ENCODE results near the gene PAK1.

The PAK1 gene

GRCh38 chr11:77473801-77474683 is at the start of gene PAK1:
Gene PAK1 (minus strand): TSS chr11:77474094. CDS start chr11:77392520, 81,574 bp downstream.
- Histone ChIP-seq H3K36me3 (ENCODE audit: insufficient read depth, low read length) (no peaks in the 10 kb centered on the region), H3K9me3 (ENCODE audit: low read length) (no peaks in the 10 kb centered on the region), H3K4me1 (ENCODE audit: insufficient read depth, low read length) (peaks cover 30% of the 10 kb centered on the region), H2AFZ (ENCODE audit: low read depth, low read length) (peak within 1 kb of the TSS; percentile 36), H3K27me3 (ENCODE audit: insufficient read depth, low read length) (no peaks in the 10 kb centered on the region), H3K4me3 (ENCODE audit: low read length) (peak within 1 kb of the TSS; percentile 61)

GRCh38 chr11:77522215-77522614 is 48.3 kb upstream of the PAK1 start:
- Histone ChIP-seq H3K36me3 (ENCODE audit: insufficient read depth, low read length) (no peaks in the 10 kb centered on the region), H3K4me3 (ENCODE audit: low read length) (no peak overlapping the region), H3K9me3 (ENCODE audit: low read length) (peaks cover 2% of the 10 kb centered on the region), H3K27me3 (ENCODE audit: insufficient read depth, low read length) (no peaks in the 10 kb centered on the region), H2AFZ (ENCODE audit: low read depth, low read length) (no peak overlapping the region), H3K4me1 (ENCODE audit: insufficient read depth, low read length) (peaks cover 10% of the 10 kb centered on the region)

- no peaks in the 10 kb centered on the region for H3K27me3 ChIP-seq (ENCODE audit: insufficient read depth, low read length)
- H3K4me3 ChIP-seq (ENCODE audit: low read length) = no peak overlapping the region
- H2AFZ ChIP-seq (ENCODE audit: low read depth, low read length) = no peak overlapping the region
- no peaks in the 10 kb centered on the region for H3K36me3 ChIP-seq (ENCODE audit: insufficient read depth, low read length)
- H3K4me1 ChIP-seq (ENCODE audit: insufficient read depth, low read length) = no peaks in the 10 kb centered on the region
- peaks cover 2% of the 10 kb centered on the region for H3K9me3 ChIP-seq (ENCODE audit: low read length)
These were observed 46.0 kb upstream of the PAK1 start for GRCh38 chr11:77519847-77520246.

- H3K9me3 ChIP-seq (ENCODE audit: low read length) = peaks cover 2% of the 10 kb centered on the region
- no peak overlapping the region for H3K4me3 ChIP-seq (ENCODE audit: low read length)
- H3K36me3 ChIP-seq (ENCODE audit: insufficient read depth, low read length) = no peaks in the 10 kb centered on the region
- H3K27me3 ChIP-seq (ENCODE audit: insufficient read depth, low read length) = no peaks in the 10 kb centered on the region
- no peaks in the 10 kb centered on the region for H3K4me1 ChIP-seq (ENCODE audit: insufficient read depth, low read length)
- H2AFZ ChIP-seq (ENCODE audit: low read depth, low read length) = no peak overlapping the region
These were observed 44.6 kb upstream of the PAK1 start for GRCh38 chr11:77518471-77518870.

GRCh38 chr11:77517753-77518152 is 43.9 kb upstream of the PAK1 start:
- no peak overlapping the region for H2AFZ ChIP-seq (ENCODE audit: low read depth, low read length)
- H3K27me3 ChIP-seq (ENCODE audit: insufficient read depth, low read length) = no peaks in the 10 kb centered on the region
- H3K36me3 ChIP-seq (ENCODE audit: insufficient read depth, low read length) = no peaks in the 10 kb centered on the region
- peaks cover 2% of the 10 kb centered on the region for H3K9me3 ChIP-seq (ENCODE audit: low read length)
- no peaks in the 10 kb centered on the region for H3K4me1 ChIP-seq (ENCODE audit: insufficient read depth, low read length)
- H3K4me3 ChIP-seq (ENCODE audit: low read length) = no peak overlapping the region

- no peaks in the 10 kb centered on the region for H3K27me3 ChIP-seq (ENCODE audit: insufficient read depth, low read length)
- H3K4me3 ChIP-seq (ENCODE audit: low read length) = no peak overlapping the region
- no peaks in the 10 kb centered on the region for H3K4me1 ChIP-seq (ENCODE audit: insufficient read depth, low read length)
- H3K9me3 ChIP-seq (ENCODE audit: low read length) = peaks cover 2% of the 10 kb centered on the region
- no peak overlapping the region for H2AFZ ChIP-seq (ENCODE audit: low read depth, low read length)
- H3K36me3 ChIP-seq (ENCODE audit: insufficient read depth, low read length) = no peaks in the 10 kb centered on the region
These were observed 43.3 kb upstream of the PAK1 start for GRCh38 chr11:77517226-77517625.

- Histone ChIP-seq H3K4me3 (ENCODE audit: low read length) (no peak overlapping the region), H3K9me3 (ENCODE audit: low read length) (peaks cover 2% of the 10 kb centered on the region), H3K4me1 (ENCODE audit: insufficient read depth, low read length) (peaks cover 4% of the 10 kb centered on the region), H3K36me3 (ENCODE audit: insufficient read depth, low read length) (no peaks in the 10 kb centered on the region), H3K27me3 (ENCODE audit: insufficient read depth, low read length) (no peaks in the 10 kb centered on the region), H2AFZ (ENCODE audit: low read depth, low read length) (no peak overlapping the region)
These were observed 41.6 kb upstream of the PAK1 start for GRCh38 chr11:77515483-77515882.

- Histone ChIP-seq H3K4me3 (ENCODE audit: low read length) (no peak overlapping the region), H3K4me1 (ENCODE audit: insufficient read depth, low read length) (peaks cover 4% of the 10 kb centered on the region), H3K27me3 (ENCODE audit: insufficient read depth, low read length) (no peaks in the 10 kb centered on the region), H2AFZ (ENCODE audit: low read depth, low read length) (no peak overlapping the region), H3K9me3 (ENCODE audit: low read length) (peaks cover 2% of the 10 kb centered on the region), H3K36me3 (ENCODE audit: insufficient read depth, low read length) (no peaks in the 10 kb centered on the region)
These were observed 41.2 kb upstream of the PAK1 start for GRCh38 chr11:77515063-77515462.

- H2AFZ ChIP-seq (ENCODE audit: low read depth, low read length) = no peak overlapping the region
These were observed 38.2 kb upstream of the PAK1 start for GRCh38 chr11:77512092-77512491.

GRCh38 chr11:77510851-77511250 is 37.0 kb upstream of the PAK1 start:
- Histone ChIP-seq H3K36me3 (ENCODE audit: insufficient read depth, low read length) (no peaks in the 10 kb centered on the region), H3K4me3 (ENCODE audit: low read length) (no peak overlapping the region), H3K9me3 (ENCODE audit: low read length) (peaks cover 1% of the 10 kb centered on the region), H3K4me1 (ENCODE audit: insufficient read depth, low read length) (peaks cover 4% of the 10 kb centered on the region), H3K27me3 (ENCODE audit: insufficient read depth, low read length) (no peaks in the 10 kb centered on the region), H2AFZ (ENCODE audit: low read depth, low read length) (no peak overlapping the region)

More at GRCh38 chr11:77512092-77512491, 38.2 kb upstream of the PAK1 start:
- no peaks in the 10 kb centered on the region for H3K27me3 ChIP-seq (ENCODE audit: insufficient read depth, low read length)
- no peak overlapping the region for H3K4me3 ChIP-seq (ENCODE audit: low read length)
- peaks cover 4% of the 10 kb centered on the region for H3K4me1 ChIP-seq (ENCODE audit: insufficient read depth, low read length)
- no peaks in the 10 kb centered on the region for H3K36me3 ChIP-seq (ENCODE audit: insufficient read depth, low read length)
- H3K9me3 ChIP-seq (ENCODE audit: low read length) = peaks cover 1% of the 10 kb centered on the region

GRCh38 chr11:77510095-77510494 is 36.2 kb upstream of the PAK1 start:
- H3K9me3 ChIP-seq (ENCODE audit: low read length) = peaks cover 1% of the 10 kb centered on the region
- H2AFZ ChIP-seq (ENCODE audit: low read depth, low read length) = no peak overlapping the region
- no peaks in the 10 kb centered on the region for H3K27me3 ChIP-seq (ENCODE audit: insufficient read depth, low read length)
- no peaks in the 10 kb centered on the region for H3K36me3 ChIP-seq (ENCODE audit: insufficient read depth, low read length)
- peaks cover 4% of the 10 kb centered on the region for H3K4me1 ChIP-seq (ENCODE audit: insufficient read depth, low read length)
- no peak overlapping the region for H3K4me3 ChIP-seq (ENCODE audit: low read length)

GRCh38 chr11:77508019-77508418 is 34.1 kb upstream of the PAK1 start:
- Histone ChIP-seq H3K27me3 (ENCODE audit: insufficient read depth, low read length) (no peaks in the 10 kb centered on the region), H3K4me3 (ENCODE audit: low read length) (no peak overlapping the region), H2AFZ (ENCODE audit: low read depth, low read length) (no peak overlapping the region), H3K36me3 (ENCODE audit: insufficient read depth, low read length) (no peaks in the 10 kb centered on the region), H3K9me3 (ENCODE audit: low read length) (peaks cover 1% of the 10 kb centered on the region), H3K4me1 (ENCODE audit: insufficient read depth, low read length) (peaks cover 4% of the 10 kb centered on the region)

GRCh38 chr11:77506857-77507256 is 33.0 kb upstream of the PAK1 start:
- H3K9me3 ChIP-seq (ENCODE audit: low read length) = peaks cover 1% of the 10 kb centered on the region
- H3K36me3 ChIP-seq (ENCODE audit: insufficient read depth, low read length) = no peaks in the 10 kb centered on the region
- H3K4me3 ChIP-seq (ENCODE audit: low read length) = no peak overlapping the region
- peaks cover 3% of the 10 kb centered on the region for H3K4me1 ChIP-seq (ENCODE audit: insufficient read depth, low read length)
- H3K27me3 ChIP-seq (ENCODE audit: insufficient read depth, low read length) = no peaks in the 10 kb centered on the region
- H2AFZ ChIP-seq (ENCODE audit: low read depth, low read length) = no peak overlapping the region
